GM19397 (cell line): Measurements from ENCODE around the gene DENND10.
"Not testable (repeated sequence)": the region's sequence is repeated elsewhere in the genome, so short reads cannot be mapped to it uniquely, and the experiment has no call there.

Experiments
- ATAC-seq: cut with Tn5 transposase; IDR thresholded peaks from one replicate; pipeline ENCODE4 v1.9.1; 2021; ENCODE audit warnings: mild to moderate bottlenecking, moderate library complexity; ENCODE audit not compliant: unreplicated experiment

DENND10 gene

GRCh38 chr10:119096641-119097415 lies 7.1 kb upstream of the DENND10 start:
- not testable (repeated sequence) for ATAC-seq

- no peak for ATAC-seq
Measured at GRCh38 chr10:119098576-119098975, 5.3 kb upstream of the DENND10 start.

GRCh38 chr10:119100434-119101238 lies 3.3 kb upstream of the DENND10 start:
- ATAC-seq = no peak

- no peak for ATAC-seq
Measured at GRCh38 chr10:119101366-119102098, 2.4 kb upstream of the DENND10 start.

GRCh38 chr10:119103241-119103902 lies 541 bp upstream of the DENND10 start:
- no peak for ATAC-seq

- ATAC-seq = peak; percentile 5
Measured at GRCh38 chr10:119104654-119105015, 722 bp downstream of the DENND10 start.

GRCh38 chr10:119105155-119105554 lies 1.2 kb downstream of the DENND10 start:
- no peak for ATAC-seq

- not testable (repeated sequence) for ATAC-seq
Measured at GRCh38 chr10:119105899-119106298, 2.0 kb downstream of the DENND10 start.

GRCh38 chr10:119107106-119107505 lies 3.2 kb downstream of the DENND10 start:
- not testable (repeated sequence) for ATAC-seq

GRCh38 chr10:119107771-119108170 lies 3.9 kb downstream of the DENND10 start:
- not testable (repeated sequence) for ATAC-seq

- ATAC-seq = no peak
Measured at GRCh38 chr10:119112056-119112455, 8.1 kb downstream of the DENND10 start.

GRCh38 chr10:119113751-119114732 lies 10.1 kb downstream of the DENND10 start:
- ATAC-seq = no peak

- ATAC-seq = no peak
Measured at GRCh38 chr10:119115926-119116325, 12.0 kb downstream of the DENND10 start.

- ATAC-seq = no peak
Measured at GRCh38 chr10:119116326-119116951, 12.5 kb downstream of the DENND10 start.

GRCh38 chr10:119118231-119118630 lies 14.3 kb downstream of the DENND10 start:
- no peak for ATAC-seq

GRCh38 chr10:119119400-119119799 lies 15.5 kb downstream of the DENND10 start:
- ATAC-seq = no peak

GRCh38 chr10:119120413-119120867 lies 16.5 kb downstream of the DENND10 start:
- peak; percentile 88 for ATAC-seq

- ATAC-seq = no peak
Measured at GRCh38 chr10:119120875-119121274, 17.0 kb downstream of the DENND10 start.

GRCh38 chr10:119125942-119126341 lies 22.0 kb downstream of the DENND10 start:
- no peak for ATAC-seq
